Stimulated activated CD8-positive, alpha-beta memory T cell treated with anti-CD3 and anti-CD28 coated beads, Interleukin-15, amount 100 ng/mL, for 48 hours (primary cell): Measurements from ENCODE around the gene KCNH4.

ENCODE experiments used
- DNase-seq, 2 donors: peaks; one replicate each; pipeline ENCODE4 v3.0.0-alpha.2; 2020; ENCODE audit warnings: low read depth in 2 of 2

Gene KCNH4

GRCh38 chr17:42117397-42118125 is 63.4 kb downstream of the KCNH4 start:
- no peak for DNase-seq

- DNase-seq = peak; percentile 58 to 60
These were observed 64.1 kb downstream of the KCNH4 start for GRCh38 chr17:42116705-42117396.

GRCh38 chr17:42114118-42114517 is 66.8 kb downstream of the KCNH4 start:
- DNase-seq = no peak

GRCh38 chr17:42113293-42114069 is 67.5 kb downstream of the KCNH4 start:
- no peak for DNase-seq

DNA sequence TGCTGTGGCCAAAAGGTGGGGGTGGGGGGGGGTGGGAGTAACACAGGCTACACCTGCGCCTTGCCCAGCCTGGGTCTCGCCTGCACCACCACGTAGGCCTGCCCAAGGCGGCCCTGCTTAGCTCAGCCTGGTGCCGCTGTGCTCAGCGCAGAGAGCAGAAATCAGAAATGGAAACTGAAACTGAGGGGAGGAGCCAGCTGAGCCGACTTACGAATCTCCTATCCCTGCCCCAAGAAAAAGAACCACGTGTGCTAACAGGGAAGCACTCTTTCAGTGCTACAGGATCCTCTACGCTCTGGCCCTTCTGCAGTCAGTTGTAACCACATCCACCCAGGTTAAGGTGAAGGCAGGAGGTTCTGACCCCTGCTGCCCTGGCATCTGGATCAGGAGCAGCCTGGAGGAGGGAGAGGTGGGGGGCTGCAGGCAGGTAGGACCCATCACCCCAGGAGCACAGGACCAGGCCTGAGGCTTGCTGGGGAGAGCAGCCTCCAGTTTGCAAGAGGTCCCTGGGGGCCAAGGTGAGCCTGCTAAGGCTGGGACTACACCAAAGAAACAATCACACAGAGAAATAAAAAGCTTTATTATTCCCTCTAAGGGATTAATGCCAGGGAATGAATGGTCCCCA is 68.3 kb downstream of the KCNH4 start, which contains the start of gene DHX58:
Gene DHX58, minus strand, starts transcription at position 163 of the 625 bp plus-strand sequence. CDS start 822 bp downstream, outside the sequence.
- DNase-seq = peak; percentile 65 to 70

DNA sequence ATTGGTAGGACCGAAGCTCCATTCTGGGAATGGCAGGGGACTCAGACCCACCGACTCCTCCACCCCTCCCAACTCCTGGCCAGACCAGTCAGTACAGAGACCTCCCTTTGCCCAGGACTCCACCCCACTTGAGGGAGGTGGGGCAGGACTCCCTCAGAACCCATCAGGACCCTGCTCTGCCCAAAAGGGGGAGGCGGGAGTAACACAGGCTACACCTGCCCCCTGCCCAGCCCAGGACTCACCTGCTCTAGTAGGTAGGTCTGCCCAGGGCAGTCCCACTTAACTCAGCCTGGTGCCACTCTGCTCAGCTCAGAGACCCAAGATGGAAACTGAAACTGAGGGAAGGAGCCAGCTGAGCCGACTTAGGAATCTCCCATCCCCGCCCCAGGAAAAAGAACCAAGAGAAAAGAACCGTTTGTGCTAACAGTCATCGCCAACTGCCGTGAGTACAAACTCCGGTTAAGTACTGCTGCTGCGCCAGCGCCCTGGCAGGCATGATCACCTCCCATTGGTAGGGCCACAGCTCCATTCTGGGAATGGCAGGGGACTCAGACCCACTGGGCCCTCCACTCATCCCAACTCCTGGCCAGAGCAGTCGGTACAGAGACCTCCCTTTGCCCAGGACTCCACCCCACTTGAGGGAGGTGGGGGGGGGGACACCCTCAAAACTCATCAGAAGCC is 68.9 kb downstream of the KCNH4 start:
- no peak for DNase-seq

DNA sequence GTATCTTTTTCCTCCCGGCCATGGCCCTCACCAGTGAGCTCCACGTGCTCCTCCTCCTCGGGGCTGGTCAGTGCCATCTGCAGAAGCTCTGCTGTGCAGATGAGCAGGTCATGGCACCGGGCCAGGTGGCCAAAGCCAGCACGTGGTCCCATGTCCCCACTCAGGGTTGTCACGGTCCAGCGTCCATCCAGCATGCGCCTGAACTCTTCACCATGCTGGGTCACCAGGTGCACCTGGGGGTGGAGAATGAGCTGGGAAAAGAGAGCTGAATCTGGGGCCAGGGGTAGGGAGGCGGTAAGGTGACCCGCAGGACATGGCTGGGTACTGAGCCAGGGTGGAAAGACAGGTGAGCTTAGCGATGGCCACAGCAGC is 69.7 kb downstream of the KCNH4 start:
- DNase-seq = no peak

GRCh38 chr17:42110301-42111264 is 70.4 kb downstream of the KCNH4 start:
- DNase-seq = no peak

DNA sequence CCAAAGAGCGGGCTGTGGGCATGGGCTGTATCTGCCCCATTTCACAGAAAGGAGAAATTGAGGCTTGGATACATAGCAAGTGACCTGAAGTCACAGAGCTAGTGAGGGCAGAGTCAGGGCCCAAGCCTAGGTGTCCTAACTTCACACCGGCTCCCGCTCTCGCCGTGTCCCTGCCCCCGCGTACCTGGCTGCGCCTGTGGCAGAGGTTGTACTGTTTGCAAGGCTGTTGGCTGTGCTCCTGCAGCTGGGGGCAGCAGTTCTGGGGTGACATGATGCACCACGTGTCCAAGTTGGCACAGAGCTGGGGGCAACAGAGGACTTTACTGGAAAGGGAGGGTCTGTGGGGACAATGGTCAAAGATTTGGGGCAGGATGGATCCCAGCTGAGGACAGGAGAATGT is 71.9 kb downstream of the KCNH4 start:
- no peak for DNase-seq

- peak; percentile 87 to 92 for DNase-seq
These were observed 73.1 kb downstream of the KCNH4 start for GRCh38 chr17:42107597-42108576.

- no peak for DNase-seq
These were observed 73.8 kb downstream of the KCNH4 start for GRCh38 chr17:42107124-42107523.
